Bronchial epithelial cell (primary cell): ENCODE measurements around the gene UNC5B. TPM values are rescaled to one million over a fixed set of nuclear protein-coding genes. Genes with fewer than 3 reads are reported as not detected.

Experiments used
- DNase-seq: peaks from one replicate; pipeline ENCODE4 v3.0.0-alpha.2; 2010; ENCODE audit warnings: low read depth
- FAIRE-seq: peaks from 2 replicates; lab custom pipeline; 2011; peaks lifted over from hg19 to GRCh38; lab: Jason Lieb, UNC
- H3K27me3 ChIP-seq: 2 replicates; pipeline ENCODE4 v1.5.1; 2011; ENCODE audit warnings: low read length; ENCODE audit not compliant: control insufficient read depth, insufficient read depth
- H3K36me3 ChIP-seq: 2 replicates; pipeline ENCODE4 v1.5.1; 2011; ENCODE audit warnings: low read length; ENCODE audit not compliant: control insufficient read depth, insufficient read depth
- H3K4me3 ChIP-seq: 2 replicates; pipeline ENCODE4 v1.5.1; 2011; ENCODE audit warnings: mild to moderate bottlenecking, low read depth, low read length, control low read depth
- total RNA-seq: library from RNA; depleted of rRNA; stranded (reverse); fragments of >200 nt; gene quantifications from 2 replicates; pipeline ENCODE4 v1.2.1, GENCODE V29; 2014
- TF ChIP-seq, protein P1 (sequence below): IDR thresholded peaks from 2 replicates; pipeline ENCODE4 v1.5.1; 2011; ENCODE audit warnings: mild to moderate bottlenecking, moderate library complexity, low read length, control low read depth, inconsistent platforms; ENCODE audit not compliant: insufficient read depth, severe bottlenecking

The UNC5B gene
- total RNA-seq, 1 donor from 2014 or later = 36.6 TPM

DNA sequence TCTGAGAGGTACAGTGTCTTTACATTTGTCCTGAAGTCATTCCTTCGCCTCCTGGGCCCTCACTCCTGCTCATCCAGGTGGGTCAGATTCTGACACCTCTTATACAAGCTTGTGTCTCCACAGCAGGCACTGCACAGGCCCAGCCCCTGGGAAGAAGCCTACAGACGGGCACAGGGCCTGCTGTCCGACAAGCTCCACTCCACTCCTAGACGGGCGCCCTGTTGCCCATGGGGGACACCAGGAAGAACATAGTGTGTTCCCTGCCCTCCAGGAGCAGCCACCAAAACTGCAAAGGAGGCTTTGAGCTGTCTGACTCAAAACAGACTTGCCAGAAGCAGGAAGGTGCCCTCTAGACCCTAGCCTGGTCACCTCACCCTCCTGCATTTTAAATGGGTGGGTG lies 61.1 kb downstream of the UNC5B start:
- no peaks in the 10 kb centered on the region for H3K27me3 ChIP-seq
- H3K4me3 ChIP-seq = no peak overlapping the region
- no peak for FAIRE-seq
- TF ChIP-seq, protein P1, sequence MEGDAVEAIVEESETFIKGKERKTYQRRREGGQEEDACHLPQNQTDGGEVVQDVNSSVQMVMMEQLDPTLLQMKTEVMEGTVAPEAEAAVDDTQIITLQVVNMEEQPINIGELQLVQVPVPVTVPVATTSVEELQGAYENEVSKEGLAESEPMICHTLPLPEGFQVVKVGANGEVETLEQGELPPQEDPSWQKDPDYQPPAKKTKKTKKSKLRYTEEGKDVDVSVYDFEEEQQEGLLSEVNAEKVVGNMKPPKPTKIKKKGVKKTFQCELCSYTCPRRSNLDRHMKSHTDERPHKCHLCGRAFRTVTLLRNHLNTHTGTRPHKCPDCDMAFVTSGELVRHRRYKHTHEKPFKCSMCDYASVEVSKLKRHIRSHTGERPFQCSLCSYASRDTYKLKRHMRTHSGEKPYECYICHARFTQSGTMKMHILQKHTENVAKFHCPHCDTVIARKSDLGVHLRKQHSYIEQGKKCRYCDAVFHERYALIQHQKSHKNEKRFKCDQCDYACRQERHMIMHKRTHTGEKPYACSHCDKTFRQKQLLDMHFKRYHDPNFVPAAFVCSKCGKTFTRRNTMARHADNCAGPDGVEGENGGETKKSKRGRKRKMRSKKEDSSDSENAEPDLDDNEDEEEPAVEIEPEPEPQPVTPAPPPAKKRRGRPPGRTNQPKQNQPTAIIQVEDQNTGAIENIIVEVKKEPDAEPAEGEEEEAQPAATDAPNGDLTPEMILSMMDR = no peak
- peaks cover 3% of the 10 kb centered on the region for H3K36me3 ChIP-seq
- no peak for DNase-seq

DNA sequence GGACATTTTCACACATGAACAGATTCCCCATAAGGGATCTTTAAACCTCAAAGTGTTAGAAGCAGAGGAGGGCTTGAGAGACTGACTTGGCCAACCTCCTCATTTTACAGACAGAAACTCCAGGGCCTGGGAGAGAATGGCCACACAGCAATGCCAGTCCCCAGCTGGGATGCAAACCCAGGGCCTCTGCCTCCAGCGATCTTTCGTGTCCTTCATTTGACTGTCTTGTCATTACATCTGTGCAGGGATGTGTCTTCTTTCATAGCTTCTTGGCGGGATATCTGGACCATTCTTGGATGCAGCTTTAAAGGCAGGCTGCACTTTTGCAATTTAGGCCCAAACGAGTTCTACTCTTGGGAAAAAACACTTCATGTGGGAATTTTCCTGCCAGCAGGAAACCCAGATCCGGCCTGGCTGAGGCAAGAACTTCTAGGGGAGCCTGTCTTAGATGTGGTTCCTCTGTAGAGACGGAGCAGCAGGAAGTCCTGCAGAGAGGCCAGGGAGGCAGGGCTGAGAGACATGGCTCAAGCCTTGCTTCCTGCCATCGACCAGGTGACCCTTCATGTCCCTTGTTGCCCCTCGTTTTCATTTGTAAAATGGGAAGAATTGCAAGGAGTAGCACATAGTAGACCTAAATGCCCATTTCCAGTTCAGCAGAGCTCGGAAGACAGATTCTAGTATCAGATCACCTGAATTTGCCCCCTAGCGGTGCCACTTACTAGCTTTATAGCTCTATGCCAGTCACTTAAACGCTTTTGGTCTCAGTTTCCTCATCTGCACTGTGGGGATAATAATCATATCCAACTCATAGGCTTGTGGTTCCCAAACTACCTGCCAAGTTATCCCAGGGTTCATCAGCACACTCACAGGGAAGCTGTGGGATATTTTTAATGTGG lies 62.8 kb downstream of the UNC5B start:
- peak; percentile 88 for FAIRE-seq
- DNase-seq = no peak
- H3K4me3 ChIP-seq = no peak overlapping the region
- TF ChIP-seq, protein P1 = no peak
- no peaks in the 10 kb centered on the region for H3K27me3 ChIP-seq
- peaks cover 6% of the 10 kb centered on the region for H3K36me3 ChIP-seq

DNA sequence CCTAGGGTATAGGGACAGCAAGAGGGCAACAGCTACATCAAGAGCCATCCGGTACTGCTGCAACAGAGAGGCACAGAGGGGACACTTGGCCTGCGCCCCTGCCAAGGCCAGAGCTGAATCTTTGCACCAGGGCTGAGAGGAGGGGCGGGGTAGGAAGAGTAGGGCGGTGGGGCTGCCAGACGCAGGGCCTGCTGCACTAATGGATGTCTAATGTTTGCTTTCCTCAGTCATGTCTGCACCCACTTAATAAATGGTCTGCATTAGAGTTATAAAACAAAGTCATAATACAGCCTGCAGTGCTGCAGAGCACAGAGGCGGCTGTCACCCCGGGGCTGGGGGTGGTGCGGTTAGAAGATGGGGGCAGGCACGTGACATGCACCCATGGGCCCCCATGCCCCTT lies 64.5 kb downstream of the UNC5B start:
- FAIRE-seq = no peak
- TF ChIP-seq, protein P1 = no peak
- no peak overlapping the region for H3K4me3 ChIP-seq
- no peaks in the 10 kb centered on the region for H3K27me3 ChIP-seq
- DNase-seq = no peak
- peaks cover 10% of the 10 kb centered on the region for H3K36me3 ChIP-seq

DNA sequence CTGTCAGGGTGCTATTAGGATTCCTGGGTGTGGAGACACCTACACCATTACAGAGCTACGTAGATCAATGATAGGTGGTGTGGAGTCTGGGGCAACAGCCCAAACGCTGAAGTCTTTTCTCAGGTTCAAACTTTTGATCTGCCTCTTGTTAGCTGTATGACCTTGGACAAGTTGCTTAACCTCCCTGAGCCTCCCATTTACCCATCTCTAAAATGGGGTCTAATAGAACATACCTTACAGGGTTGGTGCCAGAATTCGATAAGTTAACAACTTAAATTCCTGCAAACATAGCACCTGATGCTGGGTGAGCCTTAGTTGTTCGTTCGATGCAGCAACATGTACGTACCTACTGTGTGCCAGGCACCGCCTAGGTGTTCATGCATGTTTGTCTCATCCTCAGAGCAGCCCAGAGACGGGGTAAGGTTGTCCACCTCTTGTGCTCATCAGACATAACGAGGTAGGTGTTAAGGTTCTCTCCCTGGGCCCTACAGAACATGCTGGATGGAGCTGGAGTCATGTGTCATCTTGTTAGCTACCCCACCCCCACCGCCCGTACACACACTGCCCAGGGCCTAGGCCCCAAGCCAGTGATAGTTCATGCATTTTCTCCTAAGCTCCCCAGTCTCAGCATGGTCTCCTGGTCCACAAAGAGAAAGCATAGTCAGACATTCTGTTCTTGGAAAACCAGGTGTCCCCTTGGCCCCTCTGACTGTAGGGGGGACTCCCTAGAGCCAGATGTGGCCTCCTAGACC lies 65.7 kb downstream of the UNC5B start:
- FAIRE-seq = no peak
- Histone ChIP-seq H3K36me3 (peaks cover 14% of the 10 kb centered on the region), H3K27me3 (no peaks in the 10 kb centered on the region), H3K4me3 (no peak overlapping the region)
- DNase-seq = no peak
- TF ChIP-seq, protein P1 = no peak

DNA sequence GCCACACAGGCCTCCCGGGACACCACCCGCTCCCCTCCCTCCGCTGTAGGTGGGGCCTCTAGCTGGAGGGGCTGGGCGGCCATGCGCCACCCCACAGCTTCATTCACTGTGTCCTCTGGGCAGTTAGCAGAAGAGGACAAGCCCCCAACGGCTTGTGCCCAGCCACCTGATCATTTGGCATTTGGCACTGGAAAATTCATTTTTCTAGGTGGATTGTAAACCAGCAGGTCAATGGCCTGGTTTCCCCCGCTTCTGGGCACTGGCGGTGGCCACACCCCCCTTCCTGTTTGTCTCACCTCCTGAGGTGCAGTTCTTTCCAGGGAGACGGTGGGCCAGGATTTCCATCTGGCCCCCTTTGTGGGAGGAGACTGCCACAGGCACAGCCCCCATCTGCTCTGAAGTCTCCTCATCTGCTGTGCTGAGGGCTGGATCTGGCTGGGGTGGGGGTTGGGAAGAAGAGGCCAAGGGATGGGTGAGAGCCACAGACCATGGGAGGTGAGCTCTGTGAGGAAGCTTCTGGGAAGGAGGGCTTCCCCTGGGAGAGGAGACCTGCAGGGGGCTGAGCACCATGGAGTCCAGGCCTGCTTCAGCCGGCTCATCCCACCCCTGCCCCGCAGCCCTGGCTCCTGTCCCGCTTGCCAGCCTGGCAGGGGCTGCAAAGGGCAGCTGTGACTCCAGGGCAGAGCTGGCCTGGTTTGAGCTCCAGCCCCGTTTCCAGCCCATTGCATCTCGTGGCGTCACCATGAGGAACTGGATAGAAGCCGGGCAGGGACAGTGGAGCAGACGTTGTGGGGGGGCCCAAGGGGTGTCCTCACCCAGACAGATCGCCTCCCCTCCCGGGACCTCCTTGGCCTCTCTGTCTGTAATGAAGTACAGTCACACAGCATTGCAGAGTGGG lies 66.6 kb downstream of the UNC5B start:
- no peak overlapping the region for H3K4me3 ChIP-seq
- H3K36me3 ChIP-seq = peaks cover 14% of the 10 kb centered on the region
- no peaks in the 10 kb centered on the region for H3K27me3 ChIP-seq
- TF ChIP-seq, protein P1 = no peak
- FAIRE-seq (no peak), DNase-seq (no peak)
